NCI-H748 (cell line): ENCODE data around the gene ESYT1.
A peak's percentile ranks its signal among the peaks of the same experiment; 100 is the strongest.

ENCODE experiments used
- DNase-seq: peaks from one replicate; lab custom pipeline; 2025; ENCODE audit not compliant: unreplicated experiment; lab: John Stamatoyannopoulos, UW

ESYT1 gene

GRCh38 chr12:56126732-56127239 is 1.3 kb upstream of the ESYT1 start:
- DNase-seq: no peak

GRCh38 chr12:56127485-56127887 is 581 bp upstream of the ESYT1 start:
- no peak for DNase-seq

- DNase-seq: no peak
Measured at GRCh38 chr12:56128670-56129205, 671 bp downstream of the ESYT1 start.

GRCh38 chr12:56129206-56129941 is 1.3 kb downstream of the ESYT1 start:
- peak; percentile 82 for DNase-seq

GRCh38 chr12:56129942-56130495 is 2.0 kb downstream of the ESYT1 start:
- no peak for DNase-seq

GRCh38 chr12:56130876-56131275 is 2.8 kb downstream of the ESYT1 start:
- no peak for DNase-seq

- DNase-seq: no peak
Measured at GRCh38 chr12:56134897-56135296, 6.8 kb downstream of the ESYT1 start.

GRCh38 chr12:56137853-56138571 is 9.9 kb downstream of the ESYT1 start:
- no peak for DNase-seq

- no peak for DNase-seq
Measured at GRCh38 chr12:56141946-56142784, 14.1 kb downstream of the ESYT1 start.

GRCh38 chr12:56143217-56143616 is 15.2 kb downstream of the ESYT1 start:
- no peak for DNase-seq

GRCh38 chr12:56143870-56144269 is 15.8 kb downstream of the ESYT1 start:
- no peak for DNase-seq

GRCh38 chr12:56145217-56145616 is 17.1 kb downstream of the ESYT1 start:
- no peak for DNase-seq

- DNase-seq: peak; percentile 19
Measured at GRCh38 chr12:56146492-56147460, 18.7 kb downstream of the ESYT1 start.

GRCh38 chr12:56150563-56150962 is 22.5 kb downstream of the ESYT1 start:
- DNase-seq: no peak

- peak; percentile 74 for DNase-seq
Measured at GRCh38 chr12:56151672-56152131, 23.6 kb downstream of the ESYT1 start.

- DNase-seq: peak; percentile 92
Measured at GRCh38 chr12:56152132-56152755, 24.2 kb downstream of the ESYT1 start, which contains the start of gene MYL6B. TSS of gene MYL6B (plus strand) at chr12:56152587. CDS start at chr12:56153919, 1,332 bp downstream.

- DNase-seq: peak; percentile 20
Measured at GRCh38 chr12:56152756-56153677, 24.9 kb downstream of the ESYT1 start.

GRCh38 chr12:56153678-56154065 is 25.6 kb downstream of the ESYT1 start:
- DNase-seq: no peak
